Activated CD8-positive, alpha-beta memory T cell treated with anti-CD3 and anti-CD28 coated beads for 4 hours (primary cell): ENCODE results near the gene RITA1.
"Not testable (repeated sequence)": the region's sequence is repeated elsewhere in the genome, so short reads cannot be mapped to it uniquely, and the experiment has no call there.

Source experiments
- DNase-seq, 2 donors: peaks; one replicate each; pipeline ENCODE4 v3.0.0-alpha.2; 2020; ENCODE audit warnings: low read depth in 2 of 2

The RITA1 gene

DNA sequence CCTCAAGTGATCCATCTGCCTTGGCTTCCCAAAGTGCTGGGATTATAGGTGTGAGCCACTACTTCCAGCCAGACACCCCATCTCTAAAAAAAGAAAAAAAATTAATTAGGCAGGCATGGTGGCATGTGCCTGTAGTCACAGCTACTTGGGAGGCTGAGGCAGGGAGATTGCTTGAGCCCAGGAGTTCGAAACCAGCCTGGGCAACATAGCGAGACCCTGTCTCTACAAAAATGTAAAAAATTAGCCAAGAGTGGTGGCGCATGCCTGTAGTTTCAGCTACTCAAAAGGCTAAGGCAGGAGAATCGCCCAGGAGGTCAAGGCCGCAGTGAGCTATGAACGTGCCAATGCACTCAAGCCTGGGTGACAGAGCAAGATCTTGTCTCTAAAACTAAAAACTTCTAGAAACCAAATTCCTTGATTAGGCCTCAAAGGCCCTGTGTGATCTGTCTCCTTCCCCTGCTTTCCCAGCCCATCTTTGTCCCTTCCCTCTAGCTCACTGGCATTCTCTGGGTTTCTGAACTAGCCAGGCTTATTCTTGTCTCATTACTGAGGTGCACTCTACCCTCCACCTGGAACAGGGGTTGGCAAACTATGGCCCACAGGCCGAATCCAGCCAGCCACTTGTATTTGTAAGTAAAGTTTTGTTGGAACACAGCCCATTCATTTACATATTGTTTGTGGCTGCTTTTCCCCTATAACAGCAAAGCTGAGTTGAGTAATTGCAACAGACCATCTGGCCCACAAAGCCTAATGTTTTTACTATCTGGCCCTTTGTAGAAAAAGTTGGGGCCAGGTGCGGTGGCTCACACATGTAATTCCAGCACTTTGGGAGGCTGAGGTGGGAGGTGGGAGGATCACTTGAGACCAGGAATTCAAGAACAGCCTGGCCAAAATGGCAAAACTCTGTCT is 18.6 kb downstream of the RITA1 start:
- no peak for DNase-seq

DNA sequence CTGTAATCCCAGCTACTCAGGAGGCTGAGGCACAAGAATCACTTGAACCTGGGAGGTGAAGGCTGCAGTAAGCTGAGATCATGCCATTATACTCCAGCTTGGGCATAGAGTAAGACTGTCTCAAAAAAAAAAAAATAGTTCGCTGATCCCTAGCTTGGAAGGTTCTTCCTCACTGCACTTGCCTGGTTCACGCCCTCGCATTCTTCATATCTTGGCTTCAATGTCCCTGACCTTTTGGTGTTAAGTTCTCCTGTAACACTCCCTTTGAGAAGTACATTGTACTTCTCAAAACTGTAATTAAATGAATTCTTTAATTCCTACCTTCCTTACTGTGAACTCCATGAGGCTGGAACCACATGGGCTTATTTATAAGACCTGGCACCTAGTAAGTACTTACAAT is 19.3 kb downstream of the RITA1 start:
- no peak for DNase-seq

DNA sequence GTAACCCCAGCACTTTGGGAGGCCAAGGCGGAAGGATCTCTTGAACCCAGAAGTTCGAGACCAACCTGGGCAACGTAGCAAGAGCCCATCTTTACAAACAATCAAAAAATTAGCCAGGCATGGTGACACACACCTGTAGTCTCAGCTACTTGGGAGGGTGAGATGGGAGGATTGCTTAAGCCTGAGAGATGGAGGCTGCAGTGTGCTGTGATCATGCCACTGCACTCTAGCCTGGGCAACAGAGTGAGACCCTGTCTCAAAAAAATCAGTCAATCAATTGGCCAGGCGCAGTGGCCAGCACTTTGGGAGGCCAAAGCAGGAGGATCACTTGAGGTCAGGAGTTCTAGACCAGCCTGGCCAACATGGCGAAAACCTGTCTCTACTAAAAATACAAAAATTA is 21.3 kb downstream of the RITA1 start:
- DNase-seq: not testable (repeated sequence)

DNA sequence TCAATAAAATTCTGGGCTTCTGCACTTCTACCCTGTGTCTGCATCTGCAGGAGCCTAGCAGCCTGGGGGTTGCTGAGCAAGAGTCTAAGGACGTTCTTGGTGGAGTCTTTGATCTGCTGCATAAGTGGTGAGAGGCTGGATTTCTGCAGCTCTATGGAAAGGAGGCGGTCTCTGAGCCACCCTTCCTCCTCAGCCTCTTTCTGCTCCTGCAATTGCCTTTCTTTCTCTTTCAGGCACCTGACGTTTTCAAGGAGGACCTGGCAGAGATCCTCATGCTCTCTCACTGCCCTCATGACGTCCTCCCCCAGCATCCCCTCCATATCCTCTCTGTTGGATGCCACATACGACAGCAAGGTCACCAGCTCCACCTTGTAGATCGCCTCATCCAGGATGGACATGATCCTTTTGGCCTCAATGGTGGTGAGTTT is 22.1 kb downstream of the RITA1 start:
- DNase-seq: no peak

DNA sequence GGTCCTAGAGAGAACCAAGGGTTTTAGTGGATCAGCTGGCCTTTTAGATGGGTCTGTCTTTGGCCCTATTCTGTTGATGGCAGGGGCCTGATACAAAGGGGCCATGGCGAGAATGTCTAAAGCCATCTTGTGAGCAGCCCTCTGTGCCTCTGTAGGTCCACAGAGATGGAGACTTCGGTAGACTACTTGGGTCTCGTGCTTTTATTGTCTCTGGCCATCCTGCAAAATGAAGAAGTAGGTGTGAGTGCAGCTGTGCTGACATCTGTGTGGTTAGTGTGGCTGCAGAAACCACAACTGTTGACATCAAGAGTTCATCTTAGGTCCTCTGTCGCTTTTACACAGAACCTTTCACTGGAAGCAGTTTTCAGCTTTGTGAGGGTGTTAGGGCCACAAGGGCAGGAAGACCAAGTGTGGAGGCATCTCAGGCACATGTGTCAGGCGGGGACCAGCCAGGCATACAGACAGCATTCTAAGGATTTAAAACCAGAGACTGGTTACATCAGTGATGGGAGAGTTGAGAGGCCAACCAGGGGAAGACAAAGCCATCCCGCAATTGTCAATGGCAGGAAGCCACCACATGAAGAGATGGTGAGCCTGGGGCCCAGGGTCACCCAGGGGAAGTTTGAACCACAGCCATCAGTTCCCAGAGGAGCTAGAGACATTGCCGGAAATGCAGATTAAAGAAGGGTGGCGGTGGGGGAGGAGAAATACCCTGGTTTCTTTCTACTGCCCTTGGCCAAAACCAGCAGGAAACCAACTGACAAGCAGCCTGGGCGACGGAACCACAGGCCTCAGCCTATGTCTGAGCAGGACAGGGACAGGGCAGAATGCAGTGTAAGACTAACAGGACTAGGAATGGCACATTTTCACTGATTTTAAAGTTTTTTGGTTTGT is 22.8 kb downstream of the RITA1 start:
- peak; percentile 20 to 25 for DNase-seq

DNA sequence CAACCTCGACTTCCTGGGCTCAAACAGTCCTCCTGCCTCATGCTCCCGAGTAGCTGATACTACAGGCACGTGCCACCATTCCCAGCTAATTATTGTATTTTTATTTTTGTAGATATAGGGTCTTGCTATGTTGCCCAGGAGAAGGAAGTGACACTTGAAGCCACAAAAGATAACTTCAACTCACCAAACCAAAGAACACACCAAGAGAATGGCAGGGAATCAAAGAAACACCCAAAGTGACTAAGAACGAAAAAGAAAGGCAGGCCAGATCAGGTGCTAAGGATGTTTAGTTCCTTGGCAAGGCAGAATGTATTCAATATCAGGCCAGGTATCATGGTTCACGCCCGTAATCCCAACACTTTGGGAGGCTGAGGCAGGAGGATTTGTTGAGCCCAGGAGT is 25.6 kb downstream of the RITA1 start:
- DNase-seq: no peak

DNA sequence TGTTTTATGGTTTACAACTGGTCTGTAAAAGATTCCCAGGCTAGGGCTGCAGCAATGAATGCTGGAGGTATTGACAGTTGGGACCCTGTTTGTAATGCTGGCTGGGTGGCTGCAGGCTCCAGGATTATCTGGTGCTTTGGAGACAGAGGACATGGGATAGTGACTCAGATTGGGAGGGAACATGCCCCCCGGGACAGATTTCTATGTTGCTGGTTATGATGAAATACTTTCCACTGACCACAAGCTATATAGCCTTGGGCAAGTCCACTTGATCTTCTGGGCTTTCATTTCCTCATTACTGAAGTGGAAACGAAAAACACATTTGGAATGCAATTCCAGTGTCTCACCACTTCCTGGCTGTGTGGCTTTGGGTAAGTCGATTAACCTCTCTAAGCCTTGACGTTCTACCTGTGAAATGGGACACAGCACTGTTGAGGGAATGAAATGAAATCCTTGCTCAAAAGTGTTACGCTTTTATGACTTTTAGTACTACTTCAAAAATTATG is 29.4 kb downstream of the RITA1 start:
- no peak for DNase-seq

DNA sequence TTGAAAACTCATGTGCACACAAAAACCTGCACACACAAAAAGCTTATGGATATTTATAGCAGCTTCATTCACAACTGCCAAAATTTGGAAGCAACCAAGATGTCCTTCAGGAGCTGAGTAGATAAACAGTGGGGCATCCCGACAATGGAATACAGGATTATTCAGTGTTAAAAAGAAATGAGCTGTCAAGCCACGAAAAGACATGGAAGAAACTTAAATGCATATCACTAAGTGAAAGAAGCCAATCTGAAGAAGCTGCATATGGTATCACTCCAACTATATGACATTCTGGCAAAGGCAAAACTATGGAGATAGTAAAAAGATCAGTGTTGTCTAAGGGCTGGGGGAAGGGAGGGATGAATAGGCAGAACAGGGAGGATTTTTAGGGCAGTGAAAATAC is 30.5 kb downstream of the RITA1 start:
- DNase-seq: no peak

DNA sequence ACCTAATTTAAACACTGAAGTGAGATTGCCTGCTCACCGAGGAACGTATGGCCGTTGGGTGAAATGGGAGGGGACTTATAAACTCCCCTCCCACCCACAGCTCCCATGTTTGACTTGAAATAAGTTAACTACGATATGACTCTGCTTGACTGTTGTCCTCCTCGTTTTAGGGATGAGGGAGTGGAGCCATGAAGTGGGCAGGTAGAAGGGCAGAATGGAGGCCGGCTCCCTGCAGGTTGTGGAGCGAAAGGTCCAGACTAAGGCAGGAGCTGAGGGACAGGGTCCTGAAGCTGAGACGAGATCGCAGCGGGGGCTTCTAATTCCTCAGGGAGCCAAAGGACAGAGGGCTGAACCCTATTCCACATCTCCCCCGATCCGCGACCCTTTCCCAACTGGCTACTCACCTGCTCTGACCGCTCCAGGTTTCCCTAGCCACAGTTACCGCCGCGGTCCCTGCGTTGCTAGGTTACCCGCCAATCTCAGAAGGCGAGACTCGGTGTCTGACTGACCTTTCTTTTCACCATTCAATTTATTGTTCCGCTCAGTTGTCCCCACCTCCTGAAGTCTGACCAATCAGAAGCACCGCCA is 35.2 kb downstream of the RITA1 start:
- no peak for DNase-seq

DNA sequence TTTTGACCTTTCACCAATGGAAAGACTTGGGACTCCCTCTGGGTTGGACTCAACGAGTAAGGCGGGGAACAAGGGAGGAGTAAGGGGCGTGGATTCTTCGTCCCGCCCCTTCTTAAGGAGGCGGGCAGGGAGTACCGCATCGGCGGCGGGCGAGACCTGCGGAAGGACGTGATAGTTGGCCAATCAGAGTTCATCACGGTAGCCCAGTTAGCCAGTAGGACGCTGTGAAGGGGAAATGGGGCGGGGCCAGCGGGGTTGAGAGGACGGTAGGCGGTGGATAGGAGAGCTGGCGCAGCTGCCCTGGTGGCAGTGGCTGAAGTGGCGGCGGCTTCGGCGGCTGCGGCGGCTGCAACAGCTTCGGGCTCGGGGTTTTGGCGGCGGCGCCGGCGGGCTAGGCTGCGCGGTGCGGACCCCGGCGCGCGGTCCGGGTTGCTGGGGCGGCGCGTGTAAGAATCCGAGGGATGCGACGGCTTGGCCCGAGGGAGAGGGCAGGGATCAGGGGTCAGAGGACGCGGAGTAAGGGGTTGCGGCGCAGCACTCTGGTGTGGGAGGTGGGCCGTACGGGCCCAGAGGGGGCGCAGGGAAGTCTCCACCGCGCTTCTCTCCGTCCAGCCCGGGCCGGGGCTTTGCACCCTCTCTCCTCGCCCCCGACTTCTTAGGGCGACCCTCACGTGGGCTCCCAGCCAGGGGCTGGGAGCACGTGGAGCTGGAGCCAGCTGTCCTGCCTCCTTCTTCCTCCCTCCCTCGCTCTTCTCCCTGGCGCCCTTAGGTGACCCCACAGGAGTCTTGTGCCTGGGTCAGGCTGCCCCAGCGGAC is 35.9 kb downstream of the RITA1 start, which contains the start of gene TPCN1:
TPCN1 (plus strand) TSS at position 284 of the 816 bp plus-strand sequence. CDS start 5,389 bp downstream, outside the sequence.
- DNase-seq: peak; percentile 97

DNA sequence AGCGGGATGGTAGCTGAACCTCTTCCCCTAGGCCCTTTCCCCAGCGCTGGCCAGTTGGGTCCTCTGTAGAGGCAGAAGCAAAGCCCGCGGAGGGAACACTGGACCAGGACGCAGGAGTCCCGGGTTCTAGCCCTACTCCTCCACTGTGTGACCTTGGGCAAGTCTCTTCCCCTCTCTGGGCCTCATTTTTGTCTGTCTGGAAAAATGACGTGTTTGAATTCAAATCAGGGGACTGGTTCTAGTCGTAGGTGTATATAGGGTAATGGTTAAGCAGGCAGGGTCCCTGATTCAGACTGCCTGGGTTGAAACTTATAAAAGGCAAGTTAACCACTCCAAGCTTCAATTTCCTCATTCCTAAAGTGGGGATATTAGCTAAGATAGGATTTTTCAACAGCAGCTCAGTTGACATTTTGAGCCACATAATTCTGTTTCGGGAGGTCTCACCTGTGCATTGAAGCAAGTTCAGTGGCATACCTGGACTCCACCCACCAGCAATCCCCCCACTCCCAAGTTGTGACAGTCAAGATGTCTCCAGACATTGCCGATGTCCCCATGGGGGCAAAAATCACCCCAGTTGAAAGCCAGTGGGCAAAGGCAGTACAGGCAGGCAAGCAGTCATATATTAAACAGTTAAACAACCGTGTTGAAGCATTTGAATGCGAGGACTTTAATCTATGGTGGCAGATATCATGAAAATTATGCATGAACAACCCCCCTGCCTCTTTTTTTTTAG is 36.6 kb downstream of the RITA1 start:
- no peak for DNase-seq

DNA sequence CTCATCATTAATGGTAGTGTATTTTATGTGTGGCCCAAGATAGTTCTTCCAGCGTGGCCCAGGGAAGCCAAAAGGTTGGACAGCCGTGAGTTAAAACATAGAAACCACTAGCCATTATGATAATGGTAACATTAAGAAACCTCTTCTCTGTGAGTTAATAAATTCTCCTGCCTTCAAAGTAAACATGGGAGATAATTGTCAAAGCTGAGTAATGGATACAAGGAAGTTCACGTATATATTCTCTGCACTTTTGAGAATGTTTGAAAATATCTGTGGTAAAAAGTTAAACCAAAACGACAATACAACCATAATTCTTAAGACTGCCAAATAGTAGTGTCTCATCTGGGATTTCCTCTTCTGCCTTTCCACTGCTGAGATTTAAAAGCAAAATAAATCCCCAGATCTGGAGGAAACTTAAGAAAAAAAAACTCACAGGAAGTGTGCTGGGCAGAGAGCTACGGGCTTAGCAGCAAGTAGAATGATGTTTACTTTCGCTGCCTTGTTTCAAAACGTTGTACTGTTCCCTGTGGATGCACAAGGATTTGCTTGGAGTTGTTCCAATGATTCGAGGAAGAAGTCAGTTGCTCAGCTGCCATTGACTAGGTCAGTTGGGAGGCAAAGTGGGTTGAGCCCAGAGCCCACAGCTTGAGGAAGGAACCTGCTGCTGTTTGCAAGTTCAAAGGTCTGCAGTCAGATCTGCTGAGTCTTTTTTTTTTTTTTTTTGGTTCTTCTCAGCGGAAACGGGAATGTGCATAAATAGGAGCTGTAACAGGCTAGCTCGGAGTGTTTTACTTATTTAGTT is 37.4 kb downstream of the RITA1 start:
- no peak for DNase-seq

DNA sequence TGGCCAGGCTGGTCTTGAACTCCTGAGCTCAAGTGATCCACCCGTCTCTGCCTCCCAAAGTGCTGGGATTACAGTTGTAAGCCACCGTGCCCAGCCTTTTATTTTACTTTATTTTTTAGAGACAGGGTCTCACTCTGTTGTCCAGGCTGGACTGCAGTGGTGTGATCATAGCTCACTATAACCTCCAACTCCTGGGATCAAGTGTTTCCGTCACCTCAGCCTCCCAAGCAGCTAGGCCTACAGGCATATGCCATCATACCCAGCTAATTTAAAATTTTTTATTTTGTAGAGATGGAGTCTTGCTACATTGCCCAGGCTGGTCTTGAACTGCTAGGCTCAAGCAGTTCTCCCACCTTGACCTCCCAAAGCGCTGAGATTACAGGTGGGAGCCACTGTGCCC is 39.4 kb downstream of the RITA1 start:
- no peak for DNase-seq

DNA sequence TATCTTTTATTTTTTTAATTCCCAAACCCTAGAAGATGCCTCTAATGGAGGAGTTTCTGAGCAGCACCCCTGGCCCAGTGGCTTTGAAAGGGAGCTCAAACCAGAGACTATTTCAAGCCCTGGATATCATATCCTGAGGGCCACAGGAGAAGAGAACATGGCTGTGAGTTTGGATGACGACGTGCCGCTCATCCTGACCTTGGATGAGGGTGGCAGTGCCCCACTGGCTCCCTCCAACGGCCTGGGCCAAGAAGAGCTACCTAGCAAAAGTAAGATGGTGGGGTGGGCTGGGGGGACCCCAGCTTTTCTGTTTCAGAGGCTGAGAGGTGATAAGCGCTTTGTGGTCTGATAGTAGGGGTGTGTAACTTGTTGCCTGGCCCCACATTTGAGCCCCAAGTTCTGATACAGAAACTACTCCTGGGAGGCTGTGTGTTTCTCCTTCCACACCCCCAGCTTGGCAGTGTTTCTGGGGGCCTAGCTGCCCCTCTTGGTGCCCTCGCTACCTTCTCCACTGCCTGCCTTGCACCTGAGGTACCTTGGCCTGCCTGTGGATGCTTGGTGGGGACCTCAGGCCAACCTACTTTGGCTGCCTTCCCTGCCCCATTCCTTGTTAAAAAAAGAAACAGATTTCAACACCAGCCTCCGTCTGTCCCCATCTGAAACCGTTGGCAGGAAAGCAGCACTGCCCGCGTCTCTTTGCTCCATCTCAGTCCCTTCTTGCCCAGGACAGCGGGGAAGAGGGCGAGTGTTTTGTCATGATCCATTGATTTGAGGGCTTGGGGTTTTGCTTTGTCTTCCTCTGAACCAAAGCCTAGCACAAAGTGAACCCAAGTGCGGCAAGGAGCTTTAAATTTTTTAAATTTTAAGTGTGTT is 41.4 kb downstream of the RITA1 start:
- no peak for DNase-seq

DNA sequence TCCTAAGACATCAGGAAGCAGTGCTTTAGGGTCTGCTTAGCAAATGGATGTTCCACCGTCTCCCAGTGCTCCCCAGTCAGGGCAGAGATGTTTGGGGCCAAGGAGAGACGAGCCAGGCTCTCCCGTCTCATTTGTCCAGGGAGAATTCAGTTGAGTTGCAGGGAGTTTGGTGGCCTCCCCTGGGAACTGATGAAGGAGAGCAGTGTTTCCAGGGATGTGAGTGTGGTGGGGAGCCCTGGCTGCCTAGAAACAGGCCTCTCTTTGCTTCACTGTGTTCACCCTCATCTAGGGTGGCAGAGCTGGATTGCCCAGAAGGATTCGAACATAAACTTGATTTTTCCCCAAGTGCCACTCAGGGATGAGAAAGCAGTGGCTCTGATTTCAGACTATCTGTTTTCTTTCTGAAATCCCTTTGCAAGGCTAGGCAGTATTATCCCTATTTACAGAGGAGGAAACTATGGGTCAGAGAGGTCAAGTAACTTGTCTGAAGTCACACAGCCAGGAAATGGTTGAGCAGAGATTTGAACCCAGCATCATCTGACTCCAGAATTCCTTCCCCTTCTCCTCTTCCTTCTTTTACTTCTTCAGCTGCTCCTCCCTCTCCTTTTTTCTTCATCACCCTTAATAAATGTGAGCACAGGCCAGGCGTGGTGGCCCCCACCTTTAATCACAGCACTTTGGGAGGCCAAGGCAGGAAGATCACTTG is 42.3 kb downstream of the RITA1 start:
- no peak for DNase-seq

DNA sequence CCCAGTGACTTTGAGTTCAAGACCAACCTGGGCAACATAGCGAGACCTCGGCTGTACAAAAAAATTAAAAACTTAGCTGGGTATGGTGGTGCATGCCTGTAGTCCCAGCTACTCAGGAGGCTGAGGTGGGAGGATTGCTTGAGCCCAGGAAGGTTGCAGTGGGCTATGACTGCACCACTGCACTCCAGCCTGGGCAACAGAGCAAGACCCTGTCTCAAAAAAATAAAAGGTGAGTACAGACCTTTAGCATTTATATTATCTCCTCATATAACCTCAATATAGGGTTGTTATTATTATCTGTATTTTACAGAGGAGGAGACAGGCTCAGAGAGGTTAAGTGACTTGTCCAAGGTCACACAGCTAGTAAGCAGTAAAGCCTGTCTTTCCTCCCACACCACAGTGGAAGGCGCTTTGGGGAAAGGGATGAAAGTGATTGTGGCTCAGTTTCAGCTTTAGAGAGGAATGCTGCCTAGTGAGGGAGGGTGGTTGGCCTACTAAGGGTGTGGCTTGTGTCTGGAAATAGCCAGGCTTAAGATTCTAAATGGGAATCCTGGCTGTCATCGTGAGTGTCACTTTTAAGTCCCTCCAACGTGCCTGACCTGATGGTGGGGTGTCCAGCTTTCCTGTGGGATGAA is 43.0 kb downstream of the RITA1 start:
- no peak for DNase-seq
